K562 (cell line): ENCODE data around the gene SLC44A5. TPM values are rescaled to one million over a fixed set of nuclear protein-coding genes. Genes with fewer than 3 reads are reported as not detected.

ENCODE experiments used
- ZBTB40 ChIP-seq, 2 experiments: fragments of 450-650 bp in 1 of 2; sonication (generic) in 1 of 2; formaldehyde crosslinking in 1 of 2; IDR thresholded peaks; 2 replicates each; pipeline versions ENCODE4 v1.7.1 to v1.9.0; 2016 to 2022; ENCODE audit warnings: inconsistent platforms in 1 of 2, mild to moderate bottlenecking in 1 of 2, missing genetic modification reagents in 1 of 2
- polyA plus RNA-seq, 8 experiments: library from polyadenylated mRNA; depleted of rRNA in 4 of 8; stranded (reverse) in 5 of 8; unstranded in 3 of 8; fragments of >200 nt; fragmentation: Nextera tagmentation in 2 of 8; fragmentation: Illumina TruSeq in 1 of 8; extraction: Ambion mirVana in 2 of 8; extraction: Trizol in 1 of 8; gene quantifications; 2 replicates each; pipeline versions ENCODE4 v1.2.1 to v1.2.3, GENCODE V29; 2011 to 2014; ENCODE audit warnings: inconsistent platforms in 1 of 8, missing spikeins in 1 of 8
- total RNA-seq, 7 experiments: library from RNA; depleted of rRNA in 6 of 7; stranded (reverse); fragments of >200 nt in 6 of 7; fragmentation: Illumina TruSeq in 2 of 7; extraction: Trizol in 2 of 7; gene quantifications; 2 replicates each; pipeline versions ENCODE4 v1.2.1 to v1.2.3, GENCODE V29; 2011 to 2021; ENCODE audit warnings: low replicate concordance in 1 of 7

The SLC44A5 gene
- total and polyA plus RNA-seq, 9 of the 15 experiments (the other 6 are each of a cell fraction or from before 2014, with no cell fraction given) = 1.2 to 10.1 (median 3.2) TPM

DNA sequence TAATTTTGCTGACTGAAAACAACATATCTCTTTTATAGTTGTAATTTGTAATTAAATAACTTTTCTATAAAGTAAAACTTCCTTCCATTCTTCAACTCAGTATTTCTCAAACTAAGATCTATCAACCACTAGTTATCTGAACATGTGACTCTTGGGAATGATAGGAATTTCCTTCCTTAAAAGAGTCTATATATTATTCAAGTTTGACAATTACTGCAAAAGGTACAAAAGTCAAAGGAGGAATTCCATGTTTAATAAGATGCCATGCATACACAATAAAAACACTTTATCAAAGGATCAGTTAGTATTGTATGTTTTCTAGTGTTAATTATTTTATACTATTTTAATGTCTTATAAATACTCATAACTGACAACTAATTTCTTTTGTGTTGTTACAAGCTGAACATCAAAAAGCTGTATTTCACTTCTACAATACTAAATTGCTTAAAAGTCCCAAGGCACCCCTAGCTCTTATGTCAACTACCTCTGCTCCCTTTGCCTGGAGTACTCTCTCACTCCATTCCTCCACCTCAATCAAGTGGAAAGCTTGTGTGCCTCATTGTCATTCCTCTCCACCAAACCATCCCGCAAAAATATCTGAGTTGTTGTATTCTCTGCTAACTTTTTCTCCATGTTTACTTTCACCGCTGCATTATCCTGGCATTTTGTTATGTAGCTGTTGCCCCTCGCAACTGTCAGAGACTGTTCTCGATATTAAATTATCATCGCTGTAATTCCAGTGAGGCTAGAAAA lies 67.9 kb downstream of the SLC44A5 start (continued):
- no peak for TF ChIP-seq ZBTB40 (IDR thresholded peaks at IDR 0.05)
- no peak for TF ChIP-seq ZBTB40 (CRISPR knock-in tag; IDR thresholded peaks at IDR 0.05)
